ENCODE measurements around the gene DTNA.

Gene DTNA

DNA sequence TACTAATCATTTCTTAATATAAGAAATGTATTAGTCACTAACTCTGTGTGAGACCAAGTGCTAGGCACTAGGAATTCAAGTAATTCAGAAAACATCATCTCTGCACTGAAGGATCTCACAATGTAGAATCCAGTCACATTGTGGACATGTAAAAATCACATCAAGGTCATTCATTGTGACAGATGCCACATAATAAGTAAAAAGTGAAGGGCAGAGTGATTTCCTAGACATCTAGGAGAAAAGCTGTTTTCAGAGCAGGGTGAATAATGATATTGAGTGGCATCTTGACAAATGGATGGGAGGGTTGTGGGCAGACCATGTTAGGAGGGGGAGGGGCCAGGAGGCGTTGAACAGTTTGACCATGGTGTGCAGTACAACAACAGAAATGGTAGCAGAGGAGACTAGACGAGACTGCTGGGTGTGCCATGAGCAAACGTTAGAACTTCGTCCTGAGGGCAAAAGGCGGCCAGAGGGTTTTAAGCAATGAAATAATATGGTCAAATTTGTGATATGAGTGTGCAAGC lies 93.8 kb downstream of the DTNA start:
- DNase-seq (ENCODE audit: low read depth): no peak
- TF ChIP-seq, protein P1, sequence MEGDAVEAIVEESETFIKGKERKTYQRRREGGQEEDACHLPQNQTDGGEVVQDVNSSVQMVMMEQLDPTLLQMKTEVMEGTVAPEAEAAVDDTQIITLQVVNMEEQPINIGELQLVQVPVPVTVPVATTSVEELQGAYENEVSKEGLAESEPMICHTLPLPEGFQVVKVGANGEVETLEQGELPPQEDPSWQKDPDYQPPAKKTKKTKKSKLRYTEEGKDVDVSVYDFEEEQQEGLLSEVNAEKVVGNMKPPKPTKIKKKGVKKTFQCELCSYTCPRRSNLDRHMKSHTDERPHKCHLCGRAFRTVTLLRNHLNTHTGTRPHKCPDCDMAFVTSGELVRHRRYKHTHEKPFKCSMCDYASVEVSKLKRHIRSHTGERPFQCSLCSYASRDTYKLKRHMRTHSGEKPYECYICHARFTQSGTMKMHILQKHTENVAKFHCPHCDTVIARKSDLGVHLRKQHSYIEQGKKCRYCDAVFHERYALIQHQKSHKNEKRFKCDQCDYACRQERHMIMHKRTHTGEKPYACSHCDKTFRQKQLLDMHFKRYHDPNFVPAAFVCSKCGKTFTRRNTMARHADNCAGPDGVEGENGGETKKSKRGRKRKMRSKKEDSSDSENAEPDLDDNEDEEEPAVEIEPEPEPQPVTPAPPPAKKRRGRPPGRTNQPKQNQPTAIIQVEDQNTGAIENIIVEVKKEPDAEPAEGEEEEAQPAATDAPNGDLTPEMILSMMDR (IDR thresholded peaks at IDR 0.05; ENCODE audit: low read depth, low read length, missing control alignments): no peak
- no peak overlapping the region for H3K4me3 ChIP-seq (ENCODE audit: low read depth, low read length)

DNA sequence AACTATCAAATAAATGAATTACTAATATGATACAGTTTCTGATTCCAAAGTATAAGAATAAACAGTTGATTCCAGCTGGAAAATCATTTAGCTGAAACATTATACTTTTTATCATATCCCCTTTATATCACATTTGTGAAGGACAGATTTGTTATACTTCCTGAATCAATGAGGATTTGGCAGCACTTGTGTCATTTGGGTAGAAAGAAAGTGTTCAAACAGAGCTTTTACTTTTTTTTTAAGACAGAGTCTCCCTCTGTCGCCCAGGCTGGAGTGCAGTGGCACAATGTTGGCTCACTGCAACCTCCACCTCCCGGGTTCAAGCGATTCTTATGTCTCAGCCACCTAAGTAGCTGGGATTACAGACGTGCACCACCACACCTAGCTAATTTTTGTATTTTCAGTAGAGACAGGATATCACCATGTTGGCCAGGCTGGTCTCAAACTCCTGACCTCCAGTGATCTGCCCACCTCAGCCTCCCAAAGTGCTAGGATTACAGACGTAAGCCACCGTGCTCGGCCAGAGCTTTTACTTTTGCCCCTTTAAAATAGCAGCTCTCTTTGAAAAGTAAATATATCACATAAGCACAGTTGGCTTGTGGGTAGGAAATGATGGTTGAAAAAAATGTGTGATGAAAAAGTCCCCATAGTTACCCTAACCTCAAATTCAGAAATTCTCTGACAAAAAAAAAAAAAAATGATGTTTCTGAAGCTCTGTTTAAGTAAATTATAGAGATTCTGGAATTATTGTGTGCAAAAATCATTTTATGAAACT lies 95.2 kb downstream of the DTNA start:
- TF ChIP-seq, protein P1 (IDR thresholded peaks at IDR 0.05; ENCODE audit: low read depth, low read length, missing control alignments): no peak
- no peak overlapping the region for H3K4me3 ChIP-seq (ENCODE audit: low read depth, low read length)
- no peak for DNase-seq (ENCODE audit: low read depth)

DNA sequence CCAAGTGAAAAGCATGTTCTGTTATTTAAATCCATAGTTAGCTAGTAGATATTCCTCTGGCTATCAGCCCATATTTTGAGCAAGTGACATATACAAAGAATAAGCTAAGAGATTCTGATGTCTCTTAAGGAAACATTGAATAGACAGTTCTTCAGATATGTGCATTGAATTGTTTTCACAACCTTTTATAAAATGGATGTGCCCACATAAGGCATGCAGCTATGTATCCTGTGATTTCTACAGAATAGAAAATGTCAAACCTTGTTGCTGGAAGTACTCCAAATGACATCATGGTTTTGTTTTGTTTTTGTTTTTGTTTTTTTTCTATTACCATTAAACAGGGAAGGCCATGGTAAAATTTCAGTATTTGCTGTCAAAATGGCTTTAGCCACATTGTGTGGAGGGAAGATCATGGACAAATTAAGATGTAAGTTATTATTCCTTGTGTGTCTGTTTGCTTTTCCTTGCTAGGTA lies 95.8 kb downstream of the DTNA start:
- TF ChIP-seq, protein P1 (IDR thresholded peaks at IDR 0.05; ENCODE audit: low read depth, low read length, missing control alignments): no peak
- no peak overlapping the region for H3K4me3 ChIP-seq (ENCODE audit: low read depth, low read length)
- no peak for DNase-seq (ENCODE audit: low read depth)

DNA sequence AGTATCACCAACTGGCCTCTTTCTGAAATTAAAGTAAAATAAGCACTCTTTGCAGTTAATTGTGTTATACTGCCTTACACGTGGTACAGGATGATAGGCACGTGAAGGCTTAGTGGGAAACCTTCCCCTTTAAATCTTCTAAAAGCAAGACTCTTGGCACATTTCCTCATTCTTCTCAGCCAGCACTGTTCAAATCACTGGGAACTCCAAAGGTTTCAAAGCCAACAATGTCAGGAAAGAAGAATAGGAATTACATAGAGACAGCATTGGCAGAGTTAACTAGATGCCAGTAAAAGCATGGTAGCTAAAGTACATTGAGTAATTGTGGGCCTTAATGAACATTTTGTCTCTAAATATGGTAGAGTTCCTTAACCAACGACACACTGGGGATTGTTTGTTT lies 96.4 kb downstream of the DTNA start:
- TF ChIP-seq, protein P1 (IDR thresholded peaks at IDR 0.05; ENCODE audit: low read depth, low read length, missing control alignments): no peak
- DNase-seq (ENCODE audit: low read depth): no peak

DNA sequence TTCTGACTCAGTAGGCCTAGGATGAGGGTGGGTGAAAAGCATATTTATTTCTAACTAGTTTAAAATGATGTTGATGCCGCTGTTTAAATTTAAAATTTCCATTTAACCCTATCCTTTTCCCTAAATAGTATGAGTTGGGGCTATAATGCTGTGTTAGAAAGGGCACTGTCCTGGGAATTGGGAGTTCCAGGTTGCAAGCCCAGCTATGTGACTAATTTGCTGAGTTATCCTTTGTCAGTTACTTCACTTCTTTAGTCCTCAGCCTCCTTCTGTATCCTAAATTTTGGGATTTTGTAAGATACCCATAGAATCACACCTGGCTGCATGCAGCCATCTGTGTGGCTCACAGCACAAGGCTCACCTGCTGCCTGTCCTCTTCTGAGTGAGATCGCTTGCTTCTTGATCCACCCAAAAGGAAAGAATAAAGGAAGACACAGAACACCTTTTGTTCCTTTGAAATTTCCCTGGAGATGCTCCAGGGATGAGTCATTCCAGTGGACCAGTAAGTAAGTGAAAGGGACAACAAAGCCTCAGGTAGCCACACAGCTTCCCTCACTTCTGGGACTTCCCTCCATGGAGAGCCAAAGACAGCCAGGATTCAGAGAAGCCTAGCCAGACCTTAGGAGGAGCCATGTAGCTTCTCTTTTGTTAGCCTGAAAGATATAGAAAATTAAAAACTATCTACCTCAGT lies 97.2 kb downstream of the DTNA start:
- no peak overlapping the region for H3K4me3 ChIP-seq (ENCODE audit: low read depth, low read length)
- TF ChIP-seq, protein P1 (IDR thresholded peaks at IDR 0.05; ENCODE audit: low read depth, low read length, missing control alignments): no peak
- no peak for DNase-seq (ENCODE audit: low read depth)

More for the DNA sequence above, 96.4 kb downstream of the DTNA start:
- H3K4me3 ChIP-seq (ENCODE audit: low read depth, low read length): no peak overlapping the region

DNA sequence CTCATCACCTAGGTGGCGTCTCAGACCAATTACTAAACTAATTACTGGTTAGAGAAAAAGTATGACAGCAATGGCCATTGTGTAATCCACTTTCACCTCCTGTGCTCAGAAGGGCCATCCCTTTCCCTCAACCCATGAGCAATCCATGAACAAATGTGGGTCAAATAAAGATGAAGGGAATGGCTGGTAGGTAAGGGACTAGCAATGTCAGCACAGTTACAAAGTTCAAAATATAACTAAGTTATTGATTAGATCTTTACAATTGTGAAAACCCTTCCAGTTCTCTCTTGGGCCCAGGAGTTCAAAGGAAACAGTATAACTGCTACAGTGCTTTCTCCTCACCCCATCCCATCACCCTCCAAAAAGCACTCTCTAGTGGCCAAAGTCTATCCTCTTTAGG lies 98.3 kb downstream of the DTNA start:
- no peak overlapping the region for H3K4me3 ChIP-seq (ENCODE audit: low read depth, low read length)
- DNase-seq (ENCODE audit: low read depth): no peak

More for the DNA sequence above, 98.3 kb downstream of the DTNA start:
- TF ChIP-seq, protein P1 (IDR thresholded peaks at IDR 0.05; ENCODE audit: low read depth, low read length, missing control alignments): no peak

All from GM12864 (cell line).